CD8-positive, alpha-beta memory T cell (primary cell): Measurements from ENCODE around the gene DLX3. TPM values are rescaled to one million over a fixed set of nuclear protein-coding genes. Genes with fewer than 3 reads are reported as not detected.
A peak's percentile ranks its signal among the peaks of the same experiment; 100 is the strongest.

Experiments
- CTCF ChIA-PET: fragments of 350-600 bp; sonication (Branson Sonifier 250); formaldehyde crosslinking; loops from one replicate; lab custom pipeline; 2021; ENCODE audit warnings: antibody characterized with exemption; lab: Charles Lee
- POLR2A ChIA-PET: fragments of 350-600 bp; sonication (Branson Sonifier 250); formaldehyde crosslinking; loops from one replicate; lab custom pipeline; 2021; ENCODE audit warnings: antibody characterized with exemption; lab: Charles Lee
- DNase-seq, 5 donors: peaks; one replicate each; pipeline versions ENCODE4 v3.0.0 to v3.0.0-alpha.2; 2020 to 2022; ENCODE audit warnings: mixed read lengths in 1 of 5
- H3K27ac ChIP-seq: one replicate; pipeline ENCODE4 v1.7.0; 2013; ENCODE audit warnings: low read depth, mild to moderate bottlenecking, low read length, moderate library complexity
- H3K27me3 ChIP-seq: 2 replicates; pipeline ENCODE4 v1.7.0; 2013; ENCODE audit warnings: low read length, mild to moderate bottlenecking; ENCODE audit not compliant: insufficient read depth, poor library complexity, severe bottlenecking
- H3K36me3 ChIP-seq: 2 replicates; pipeline ENCODE4 v1.7.0; 2013; ENCODE audit warnings: mild to moderate bottlenecking, low read length, moderate library complexity; ENCODE audit not compliant: insufficient read depth
- H3K4me1 ChIP-seq: 2 replicates; pipeline ENCODE4 v1.7.0; 2013; ENCODE audit warnings: mild to moderate bottlenecking, low read length, moderate library complexity; ENCODE audit not compliant: insufficient read depth
- H3K4me3 ChIP-seq: 2 replicates; pipeline ENCODE4 v1.7.0; 2013; ENCODE audit warnings: mild to moderate bottlenecking, low read length
- H3K9me3 ChIP-seq: 2 replicates; pipeline ENCODE4 v1.7.0; 2013; ENCODE audit warnings: mild to moderate bottlenecking, low read length
- H3K27ac Mint-ChIP-seq, 8 donors: one replicate each; pipeline ENCODE4 v1.8.0; 2020 to 2021; ENCODE audit warnings: mixed read lengths in 8 of 8, mild to moderate bottlenecking in 6 of 8, inconsistent platforms in 3 of 8, moderate library complexity in 3 of 8
- H3K27me3 Mint-ChIP-seq, 2 donors: one replicate each; pipeline ENCODE4 v1.8.0; 2020 to 2021; ENCODE audit warnings: mixed read lengths in 2 of 2, mild to moderate bottlenecking in 1 of 2, moderate library complexity in 1 of 2
- H3K36me3 Mint-ChIP-seq, 3 donors: one replicate each; pipeline ENCODE4 v1.8.0; 2020 to 2021; ENCODE audit warnings: mixed read lengths in 3 of 3, inconsistent platforms in 1 of 3, mild to moderate bottlenecking in 1 of 3
- H3K4me1 Mint-ChIP-seq, 3 donors: one replicate each; pipeline ENCODE4 v1.8.0; 2020 to 2021; ENCODE audit warnings: mixed read lengths in 3 of 3, inconsistent platforms in 1 of 3, mild to moderate bottlenecking in 1 of 3
- H3K4me3 Mint-ChIP-seq, 7 donors: one replicate each; pipeline ENCODE4 v1.8.0; 2020 to 2021; ENCODE audit warnings: mixed read lengths in 7 of 7, mild to moderate bottlenecking in 6 of 7, moderate library complexity in 4 of 7, inconsistent platforms in 2 of 7
- H3K9me3 Mint-ChIP-seq, 5 donors: one replicate each; pipeline ENCODE4 v1.8.0; 2020 to 2022; ENCODE audit warnings: mixed read lengths in 5 of 5, mild to moderate bottlenecking in 3 of 5, moderate library complexity in 2 of 5, inconsistent platforms in 1 of 5
- polyA plus RNA-seq: library from polyadenylated mRNA; unstranded; fragments of 300-500 nt; fragmentation: Illumina TruSeq; gene quantifications from one replicate; pipeline ENCODE4 v1.2.3, GENCODE V29; 2021
- total RNA-seq, 2 experiments: library from RNA; stranded (reverse); gene quantifications; one replicate each; pipeline ENCODE4 v1.2.3, GENCODE V29; 2021

The DLX3 gene
- total and polyA plus RNA-seq, 3 experiments from 2014 or later = 0.15 TPM; not detected in 2

- Histone ChIP-seq H3K4me3 (no peak overlapping the region), H3K36me3 (no peaks in the 10 kb centered on the region), H3K27me3 (peaks cover 60% of the 10 kb centered on the region), H3K9me3 (no peaks in the 10 kb centered on the region), H3K4me1 (peaks cover 42% of the 10 kb centered on the region), H3K27ac (no peak overlapping the region)
- H3K9me3 Mint-ChIP-seq = peaks cover 0 to 8% (median 4%) of the 10 kb centered on the region in 5 donors
- H3K36me3 Mint-ChIP-seq = no peaks in the 10 kb centered on the region
- peak in 3 of 5 donors; percentile 33 to 58 (median 50) for DNase-seq
- peaks cover 64 to 79% of the 10 kb centered on the region in 2 donors for H3K27me3 Mint-ChIP-seq
- ChIA-PET POLR2A (no interaction called here), CTCF (interaction anchor here (0.7 to 3.8 kb wide), 2 partner anchors 12 to 31 kb away, joined by 3 to 18 read pairs; no protein-coding TSS in a partner anchor)
- H3K4me1 Mint-ChIP-seq = peaks cover 33 to 44% (median 44%) of the 10 kb centered on the region in 3 donors
- H3K27ac Mint-ChIP-seq = peak overlapping the region in 3 of 8 donors; percentile 15 to 64 (median 55)
- H3K4me3 Mint-ChIP-seq = peak overlapping the region; percentile 65 to 79 (median 78)
These were observed 30.1 kb downstream of the DLX3 start for GRCh38 chr17:49964769-49965523.

GRCh38 chr17:49964303-49964768, 30.7 kb downstream of the DLX3 start:
- H3K4me1 Mint-ChIP-seq = peaks cover 28 to 40% (median 38%) of the 10 kb centered on the region in 3 donors

GRCh38 chr17:49963626-49964302, 31.3 kb downstream of the DLX3 start:
- H3K27me3 ChIP-seq = peaks cover 52% of the 10 kb centered on the region
- H3K9me3 ChIP-seq = no peaks in the 10 kb centered on the region
- H3K4me3 ChIP-seq = no peak overlapping the region
- Mint-ChIP-seq H3K4me1 (peaks cover 28 to 39% (median 37%) of the 10 kb centered on the region in 3 donors), H3K4me3 (peak overlapping the region; percentile 2 to 79 (median 53)), H3K9me3 (peaks cover 0 to 6% (median 4%) of the 10 kb centered on the region in 5 donors), H3K36me3 (no peaks in the 10 kb centered on the region), H3K27ac (peak overlapping the region in 4 of 8 donors; percentile 13 to 89 (median 40)), H3K27me3 (peaks cover 61 to 76% of the 10 kb centered on the region in 2 donors)
- POLR2A ChIA-PET = no interaction called here
- H3K27ac ChIP-seq = no peak overlapping the region
- CTCF ChIA-PET = interaction anchor here (0.6 to 3.8 kb wide), 3 partner anchors 11 to 34 kb away, joined by 3 to 18 read pairs (median 3); no protein-coding TSS in a partner anchor
- no peaks in the 10 kb centered on the region for H3K36me3 ChIP-seq
- DNase-seq = no peak
- peaks cover 32% of the 10 kb centered on the region for H3K4me1 ChIP-seq

More at GRCh38 chr17:49964303-49964768, 30.7 kb downstream of the DLX3 start:
- H3K27ac Mint-ChIP-seq = peak overlapping the region in 2 of 8 donors; percentile 15 to 19
- Histone ChIP-seq H3K4me1 (peaks cover 38% of the 10 kb centered on the region), H3K36me3 (no peaks in the 10 kb centered on the region), H3K9me3 (no peaks in the 10 kb centered on the region), H3K27me3 (peaks cover 56% of the 10 kb centered on the region), H3K27ac (no peak overlapping the region), H3K4me3 (no peak overlapping the region)
- H3K36me3 Mint-ChIP-seq = no peaks in the 10 kb centered on the region
- peaks cover 0 to 6% (median 4%) of the 10 kb centered on the region in 5 donors for H3K9me3 Mint-ChIP-seq
- no peak for DNase-seq
- H3K4me3 Mint-ChIP-seq = peak overlapping the region; percentile 53 to 79 (median 78)
- ChIA-PET CTCF (interaction anchor here (0.7 to 3.8 kb wide), 3 partner anchors 12 to 34 kb away, joined by 3 to 18 read pairs (median 3); no protein-coding TSS in a partner anchor), POLR2A (no interaction called here)
- peaks cover 61 to 77% of the 10 kb centered on the region in 2 donors for H3K27me3 Mint-ChIP-seq

- CTCF ChIA-PET = interaction anchor here (0.6 to 3.8 kb wide), 3 partner anchors 11 to 255 kb away, joined by 3 to 18 read pairs (median 3); no protein-coding TSS in a partner anchor
- Histone ChIP-seq H3K9me3 (no peaks in the 10 kb centered on the region), H3K36me3 (no peaks in the 10 kb centered on the region), H3K4me3 (no peak overlapping the region), H3K4me1 (peaks cover 30% of the 10 kb centered on the region), H3K27ac (no peak overlapping the region), H3K27me3 (peaks cover 52% of the 10 kb centered on the region)
- H3K4me1 Mint-ChIP-seq = peaks cover 27 to 39% (median 36%) of the 10 kb centered on the region in 3 donors
- H3K36me3 Mint-ChIP-seq = no peaks in the 10 kb centered on the region
- DNase-seq = no peak
- peak overlapping the region in 1 of 7 donors; percentile 45 for H3K4me3 Mint-ChIP-seq
- H3K27ac Mint-ChIP-seq = peak overlapping the region in 1 of 8 donors; percentile 89
- POLR2A ChIA-PET = no interaction called here
- peaks cover 61 to 76% of the 10 kb centered on the region in 2 donors for H3K27me3 Mint-ChIP-seq
- peaks cover 0 to 6% (median 4%) of the 10 kb centered on the region in 5 donors for H3K9me3 Mint-ChIP-seq
These were observed 31.8 kb downstream of the DLX3 start for GRCh38 chr17:49963309-49963625.

GRCh38 chr17:49962599-49963308, 32.3 kb downstream of the DLX3 start:
- POLR2A ChIA-PET = no interaction called here
- H3K27ac ChIP-seq = no peak overlapping the region
- Mint-ChIP-seq H3K27me3 (peaks cover 60 to 72% of the 10 kb centered on the region in 2 donors), H3K9me3 (peaks cover 0 to 6% (median 4%) of the 10 kb centered on the region in 5 donors), H3K4me3 (peak overlapping the region in 1 of 7 donors; percentile 27), H3K4me1 (peaks cover 24 to 33% (median 30%) of the 10 kb centered on the region in 3 donors), H3K27ac (peak overlapping the region in 1 of 8 donors; percentile 43), H3K36me3 (no peaks in the 10 kb centered on the region)
- H3K4me1 ChIP-seq = peaks cover 24% of the 10 kb centered on the region
- peaks cover 52% of the 10 kb centered on the region for H3K27me3 ChIP-seq
- DNase-seq = no peak
- H3K9me3 ChIP-seq = no peaks in the 10 kb centered on the region
- CTCF ChIA-PET = interaction anchor here (0.7 to 3.8 kb wide), 4 partner anchors 10 to 254 kb away, joined by 3 to 18 read pairs (median 6); no protein-coding TSS in a partner anchor
- H3K36me3 ChIP-seq = no peaks in the 10 kb centered on the region
- no peak overlapping the region for H3K4me3 ChIP-seq

GRCh38 chr17:49959183-49959935, 35.7 kb downstream of the DLX3 start:
- H3K4me3 ChIP-seq = no peak overlapping the region
- no peak for DNase-seq
- no peak overlapping the region for H3K27ac ChIP-seq
- H3K27ac Mint-ChIP-seq = no peak overlapping the region
- peaks cover 0 to 3% (median 0%) of the 10 kb centered on the region in 5 donors for H3K9me3 Mint-ChIP-seq
- ChIA-PET CTCF (interaction anchor here (1.2 kb wide), 1 partner anchor 37 kb away, joined by 3 read pairs; no protein-coding TSS in a partner anchor), POLR2A (no interaction called here)
- no peak overlapping the region for H3K4me3 Mint-ChIP-seq
- H3K27me3 Mint-ChIP-seq = peaks cover 32 to 56% of the 10 kb centered on the region in 2 donors
- H3K4me1 ChIP-seq = peaks cover 11% of the 10 kb centered on the region
- peaks cover 7 to 12% (median 12%) of the 10 kb centered on the region in 3 donors for H3K4me1 Mint-ChIP-seq
- H3K9me3 ChIP-seq = no peaks in the 10 kb centered on the region
- no peaks in the 10 kb centered on the region for H3K36me3 ChIP-seq
- H3K36me3 Mint-ChIP-seq = no peaks in the 10 kb centered on the region
- H3K27me3 ChIP-seq = peaks cover 21% of the 10 kb centered on the region

- no peaks in the 10 kb centered on the region for H3K36me3 ChIP-seq
- POLR2A ChIA-PET = no interaction called here
- Mint-ChIP-seq H3K27me3 (peaks cover 26 to 56% of the 10 kb centered on the region in 2 donors), H3K4me3 (no peak overlapping the region), H3K9me3 (peaks cover 0 to 2% (median 0%) of the 10 kb centered on the region in 5 donors), H3K36me3 (no peaks in the 10 kb centered on the region), H3K4me1 (peaks cover 2 to 6% (median 6%) of the 10 kb centered on the region in 3 donors), H3K27ac (no peak overlapping the region)
- H3K27ac ChIP-seq = no peak overlapping the region
- H3K4me3 ChIP-seq = no peak overlapping the region
- peaks cover 5% of the 10 kb centered on the region for H3K4me1 ChIP-seq
- peaks cover 15% of the 10 kb centered on the region for H3K27me3 ChIP-seq
- H3K9me3 ChIP-seq = no peaks in the 10 kb centered on the region
- no peak for DNase-seq
- CTCF ChIA-PET = interaction anchor here (1.2 kb wide), 1 partner anchor 38 kb away, joined by 3 read pairs; no protein-coding TSS in a partner anchor
These were observed 36.3 kb downstream of the DLX3 start for GRCh38 chr17:49958723-49959122.
